ENCODE results near the gene ENOX1.

Gene ENOX1

GRCh38 chr13:43362556-43362955 lies 424.2 kb downstream of the ENOX1 start:
- TF ChIP-seq CTCF (IDR thresholded peaks at IDR 0.05; ENCODE audit: insufficient read depth, low read depth, low read length, missing control alignments), result no peak
- DNase-seq (ENCODE audit: low read depth), result no peak
- H3K4me3 ChIP-seq (ENCODE audit: low read depth, low read length), result no peak overlapping the region

DNA sequence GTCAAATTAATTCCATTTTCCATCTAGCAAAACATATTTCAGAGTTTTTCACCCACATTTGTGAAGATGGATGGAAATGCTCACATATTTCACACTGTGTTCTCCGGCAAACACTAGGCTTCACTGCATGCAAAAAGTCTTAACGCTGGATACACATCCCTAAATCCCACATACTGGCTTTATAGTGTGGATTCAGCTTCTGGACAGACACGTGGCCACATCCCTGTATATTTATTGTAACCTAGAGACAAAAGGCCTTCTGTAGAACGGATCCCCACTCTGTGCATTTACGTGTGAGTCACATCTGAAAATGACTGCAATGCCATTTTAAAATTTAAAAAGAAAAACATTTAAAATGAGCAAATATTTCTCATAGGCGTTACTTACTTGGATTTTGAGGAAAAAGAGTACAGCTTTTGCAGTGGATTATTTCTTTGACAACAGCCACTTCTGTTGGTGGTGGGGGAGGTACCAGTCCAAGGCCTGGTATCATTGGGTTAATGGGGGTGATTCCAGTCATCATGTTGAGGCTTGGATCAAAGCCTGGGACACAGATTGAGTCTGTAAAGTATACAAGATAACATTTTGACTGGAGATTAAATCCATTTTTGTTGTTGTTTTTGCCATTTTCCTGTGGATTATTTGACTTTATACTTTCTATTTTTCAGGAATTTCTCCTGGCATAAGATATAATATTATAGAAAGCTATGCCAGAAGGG lies 425.7 kb downstream of the ENOX1 start:
- H3K4me3 ChIP-seq (ENCODE audit: low read depth, low read length), result no peak overlapping the region
- TF ChIP-seq CTCF (IDR thresholded peaks at IDR 0.05; ENCODE audit: insufficient read depth, low read depth, low read length, missing control alignments), result no peak
- no peak for DNase-seq (ENCODE audit: low read depth)

GRCh38 chr13:43360171-43360570 lies 426.6 kb downstream of the ENOX1 start:
- no peak overlapping the region for H3K4me3 ChIP-seq (ENCODE audit: low read depth, low read length)
- TF ChIP-seq CTCF (IDR thresholded peaks at IDR 0.05; ENCODE audit: insufficient read depth, low read depth, low read length, missing control alignments), result no peak
- no peak for DNase-seq (ENCODE audit: low read depth)

- no peak overlapping the region for H3K4me3 ChIP-seq (ENCODE audit: low read depth, low read length)
- TF ChIP-seq CTCF (IDR thresholded peaks at IDR 0.05; ENCODE audit: insufficient read depth, low read depth, low read length, missing control alignments), result no peak
- no peak for DNase-seq (ENCODE audit: low read depth)
Measured at GRCh38 chr13:43359536-43359935, 427.2 kb downstream of the ENOX1 start.

- TF ChIP-seq CTCF (IDR thresholded peaks at IDR 0.05; ENCODE audit: insufficient read depth, low read depth, low read length, missing control alignments), result no peak
- no peak overlapping the region for H3K4me3 ChIP-seq (ENCODE audit: low read depth, low read length)
- no peak for DNase-seq (ENCODE audit: low read depth)
Measured at GRCh38 chr13:43357564-43357963, 429.2 kb downstream of the ENOX1 start.

DNA sequence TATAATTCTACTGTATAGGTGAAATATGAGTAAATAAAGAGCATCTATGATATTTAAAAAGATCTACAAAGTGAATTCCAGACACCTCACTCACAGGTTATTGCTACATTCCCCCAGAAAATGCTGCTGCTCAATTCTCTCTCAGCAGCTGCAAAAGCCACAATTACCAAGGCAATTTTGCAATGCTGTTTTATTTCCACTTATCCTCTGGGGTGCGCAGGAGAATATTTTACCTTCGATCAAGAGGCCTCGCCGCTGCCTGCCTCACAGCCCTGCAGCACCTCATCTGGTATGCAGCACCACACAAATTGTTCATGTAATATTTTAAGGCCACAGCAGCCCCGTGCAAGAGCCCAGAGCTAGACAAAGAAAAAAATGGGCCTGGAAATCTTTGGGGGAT lies 430.2 kb downstream of the ENOX1 start:
- DNase-seq (ENCODE audit: low read depth), result no peak
- TF ChIP-seq CTCF (IDR thresholded peaks at IDR 0.05; ENCODE audit: insufficient read depth, low read depth, low read length, missing control alignments), result no peak
- H3K4me3 ChIP-seq (ENCODE audit: low read depth, low read length), result no peak overlapping the region

DNA sequence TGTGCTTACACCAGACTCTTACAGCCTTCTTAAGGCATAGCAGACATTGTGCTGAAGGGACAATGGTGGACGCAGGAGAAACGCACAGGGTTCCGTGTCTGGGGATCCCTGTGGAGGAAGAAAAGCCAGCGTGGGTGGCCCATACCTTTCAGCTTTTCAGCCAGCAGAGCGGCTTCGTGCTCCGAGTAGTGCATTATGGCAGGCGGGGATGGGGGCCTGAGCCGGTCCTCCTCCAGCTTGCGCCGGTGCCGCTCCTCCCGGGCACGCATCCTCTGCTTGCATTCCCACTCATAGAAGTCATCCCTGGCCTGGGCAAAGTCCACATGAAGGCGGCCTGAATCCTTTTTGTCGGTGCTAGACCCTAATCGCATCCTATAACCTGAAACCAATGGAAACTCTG lies 431.0 kb downstream of the ENOX1 start:
- TF ChIP-seq CTCF (IDR thresholded peaks at IDR 0.05; ENCODE audit: insufficient read depth, low read depth, low read length, missing control alignments), result no peak
- no peak overlapping the region for H3K4me3 ChIP-seq (ENCODE audit: low read depth, low read length)
- DNase-seq (ENCODE audit: low read depth), result no peak
